Mammary epithelial cell (primary cell): Measurements from ENCODE around the gene ITGAX.

Source experiments
- EZH2 ChIP-seq: IDR thresholded peaks from 2 replicates; pipeline ENCODE4 v1.6.1; 2012; ENCODE audit warnings: low read length, inconsistent platforms, borderline replicate concordance
- TF ChIP-seq, protein P1 (sequence below), 2 donors: IDR thresholded peaks in 1 of 2; conservative IDR thresholded peaks in 1 of 2; 2 replicates each; pipeline ENCODE4 v1.5.1; 2011 to 2012; ENCODE audit warnings: inconsistent platforms in 2 of 2, low read length in 2 of 2, mild to moderate bottlenecking in 2 of 2, control low read depth in 1 of 2, low read depth in 1 of 2; ENCODE audit not compliant: insufficient read depth in 1 of 2; ENCODE audit errors: extremely low read depth in 1 of 2

DNA sequence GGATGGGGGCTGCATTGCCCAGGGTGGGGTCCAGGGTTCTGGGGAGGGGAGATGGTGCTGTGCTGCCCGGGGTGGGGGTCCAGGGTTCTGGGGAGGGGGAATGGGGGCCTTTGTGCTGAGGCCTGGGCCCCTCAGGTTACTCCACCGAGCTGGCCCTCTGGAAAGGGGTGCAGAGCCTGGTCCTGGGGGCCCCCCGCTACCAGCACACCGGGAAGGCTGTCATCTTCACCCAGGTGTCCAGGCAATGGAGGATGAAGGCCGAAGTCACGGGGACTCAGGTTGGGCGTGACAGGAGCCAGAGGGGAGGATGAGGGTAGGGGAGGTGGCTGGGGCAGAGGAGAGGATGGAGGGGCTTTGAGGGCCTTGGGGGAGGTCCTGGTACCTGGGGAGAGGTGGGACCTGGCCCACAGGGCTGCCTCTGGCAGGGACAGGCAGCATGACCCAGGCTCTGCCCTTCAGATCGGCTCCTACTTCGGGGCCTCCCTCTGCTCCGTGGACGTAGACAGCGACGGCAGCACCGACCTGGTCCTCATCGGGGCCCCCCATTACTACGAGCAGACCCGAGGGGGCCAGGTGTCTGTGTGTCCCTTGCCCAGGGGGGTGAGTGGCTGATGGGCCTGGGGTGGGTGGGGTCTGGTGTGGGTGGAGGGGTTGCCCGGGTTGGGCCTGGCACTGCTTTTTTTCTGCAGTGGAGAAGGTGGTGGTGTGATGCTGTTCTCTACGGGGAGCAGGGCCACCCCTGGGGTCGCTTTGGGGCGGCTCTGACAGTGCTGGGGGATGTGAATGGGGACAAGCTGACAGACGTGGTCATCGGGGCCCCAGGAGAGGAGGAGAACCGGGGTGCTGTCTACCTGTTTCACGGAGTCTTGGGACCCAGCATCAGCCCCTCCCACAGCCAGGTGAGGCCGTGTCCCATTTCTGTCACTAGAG, 7.8 kb downstream of the ITGAX start:
- TF ChIP-seq, protein P1, sequence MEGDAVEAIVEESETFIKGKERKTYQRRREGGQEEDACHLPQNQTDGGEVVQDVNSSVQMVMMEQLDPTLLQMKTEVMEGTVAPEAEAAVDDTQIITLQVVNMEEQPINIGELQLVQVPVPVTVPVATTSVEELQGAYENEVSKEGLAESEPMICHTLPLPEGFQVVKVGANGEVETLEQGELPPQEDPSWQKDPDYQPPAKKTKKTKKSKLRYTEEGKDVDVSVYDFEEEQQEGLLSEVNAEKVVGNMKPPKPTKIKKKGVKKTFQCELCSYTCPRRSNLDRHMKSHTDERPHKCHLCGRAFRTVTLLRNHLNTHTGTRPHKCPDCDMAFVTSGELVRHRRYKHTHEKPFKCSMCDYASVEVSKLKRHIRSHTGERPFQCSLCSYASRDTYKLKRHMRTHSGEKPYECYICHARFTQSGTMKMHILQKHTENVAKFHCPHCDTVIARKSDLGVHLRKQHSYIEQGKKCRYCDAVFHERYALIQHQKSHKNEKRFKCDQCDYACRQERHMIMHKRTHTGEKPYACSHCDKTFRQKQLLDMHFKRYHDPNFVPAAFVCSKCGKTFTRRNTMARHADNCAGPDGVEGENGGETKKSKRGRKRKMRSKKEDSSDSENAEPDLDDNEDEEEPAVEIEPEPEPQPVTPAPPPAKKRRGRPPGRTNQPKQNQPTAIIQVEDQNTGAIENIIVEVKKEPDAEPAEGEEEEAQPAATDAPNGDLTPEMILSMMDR (conservative IDR thresholded peaks at IDR 0.05 in 1 of 2, IDR thresholded peaks at IDR 0.05 in 1 of 2; ENCODE audit: extremely low read depth in 1 of 2, insufficient read depth in 1 of 2, low read depth in 1 of 2, low read length in 2 of 2): no peak
- no peak for TF ChIP-seq EZH2
